ENCODE measurements around the gene GRIP1.

GRCh38 chr12:66453844-66454243, 225.0 kb downstream of the GRIP1 start:
- TF ChIP-seq CTCF (IDR thresholded peaks at IDR 0.05; ENCODE audit: extremely low read depth in 1 of 2, insufficient read depth in 1 of 2, low read depth in 1 of 2, low read length in 2 of 2) (no peak), POLR2AphosphoS5 (IDR thresholded peaks at IDR 0.05; ENCODE audit: insufficient read depth, low read depth, low read length) (no peak), POLR2A (IDR thresholded peaks at IDR 0.05; ENCODE audit: low read depth, low read length) (no peak), EZH2 (IDR thresholded peaks at IDR 0.05; ENCODE audit: borderline replicate concordance, low read depth, low read length, severe bottlenecking) (no peak)

Measured in endothelial cell of umbilical vein (primary cell).